Epidermal melanocyte (primary cell): Measurements from ENCODE around the gene HNRNPUL1.
A peak's percentile ranks its signal among the peaks of the same experiment; 100 is the strongest.

Source experiments
- DNase-seq: peaks from one replicate; pipeline ENCODE4 v3.0.0; 2011; ENCODE audit warnings: low spot score; ENCODE audit not compliant: insufficient read length

Gene HNRNPUL1

GRCh38 chr19:41307090-41307875, 43.1 kb downstream of the HNRNPUL1 start:
- no peak for DNase-seq

- no peak for DNase-seq
Measured at GRCh38 chr19:41307954-41308449, 43.8 kb downstream of the HNRNPUL1 start.

GRCh38 chr19:41308450-41309179, 44.4 kb downstream of the HNRNPUL1 start:
- DNase-seq: peak; percentile 79

- no peak for DNase-seq
Measured at GRCh38 chr19:41309180-41310032, 45.2 kb downstream of the HNRNPUL1 start.

GRCh38 chr19:41310033-41310831, 46.1 kb downstream of the HNRNPUL1 start, which contains the start of gene CCDC97:
TSS of gene CCDC97 (plus strand) at chr19:41310172. CDS start at chr19:41310311, 139 bp downstream.
- DNase-seq: peak; percentile 95

GRCh38 chr19:41311072-41311471, 46.9 kb downstream of the HNRNPUL1 start:
- DNase-seq: no peak

GRCh38 chr19:41311613-41312012, 47.4 kb downstream of the HNRNPUL1 start:
- no peak for DNase-seq

- no peak for DNase-seq
Measured at GRCh38 chr19:41316306-41316920, 52.2 kb downstream of the HNRNPUL1 start.

GRCh38 chr19:41318696-41319499, 54.7 kb downstream of the HNRNPUL1 start:
- DNase-seq: no peak

GRCh38 chr19:41319500-41320184, 55.5 kb downstream of the HNRNPUL1 start:
- DNase-seq: no peak

- DNase-seq: no peak
Measured at GRCh38 chr19:41320185-41320518, 56.0 kb downstream of the HNRNPUL1 start.

GRCh38 chr19:41320568-41320967, 56.4 kb downstream of the HNRNPUL1 start:
- DNase-seq: no peak

- DNase-seq: no peak
Measured at GRCh38 chr19:41321204-41321599, 57.0 kb downstream of the HNRNPUL1 start.

GRCh38 chr19:41321600-41322270, 57.6 kb downstream of the HNRNPUL1 start:
- peak; percentile 97 for DNase-seq

GRCh38 chr19:41322451-41322850, 58.3 kb downstream of the HNRNPUL1 start:
- DNase-seq: no peak

- DNase-seq: no peak
Measured at GRCh38 chr19:41323023-41323422, 58.9 kb downstream of the HNRNPUL1 start.

GRCh38 chr19:41323430-41324125, 59.4 kb downstream of the HNRNPUL1 start:
- DNase-seq: peak; percentile 76

GRCh38 chr19:41324231-41324702, 60.1 kb downstream of the HNRNPUL1 start:
- no peak for DNase-seq
